SU-DHL-6 (cell line): ENCODE results near the gene RNF182.
A peak's percentile ranks its signal among the peaks of the same experiment; 100 is the strongest.

Experiments used
- H2AFZ ChIP-seq: fragments of 200-600 bp; sonication (generic); 2 replicates; pipeline ENCODE4 v1.6.1; 2014; ENCODE audit warnings: low read depth, mild to moderate bottlenecking, moderate library complexity, mixed read lengths, antibody characterized with exemption, low read length; ENCODE audit not compliant: severe bottlenecking
- H3F3A ChIP-seq: fragments of 200-600 bp; shearing (Covaris generic); 2 replicates; pipeline ENCODE4 v1.6.0; 2016; ENCODE audit warnings: antibody characterized with exemption, mild to moderate bottlenecking; ENCODE audit not compliant: insufficient read depth
- H3K27ac ChIP-seq: fragments of 200-600 bp; sonication (generic); 2 replicates; pipeline ENCODE4 v1.5.1; 2016; ENCODE audit warnings: low read depth, mild to moderate bottlenecking, low read length, moderate library complexity, mixed read lengths
- H3K27me3 ChIP-seq: fragments of 200-600 bp; sonication (generic), shearing (Covaris generic); 2 replicates; pipeline ENCODE4 v1.6.0; 2014; ENCODE audit warnings: mild to moderate bottlenecking, low read length
- H3K36me3 ChIP-seq: fragments of 200-600 bp; sonication (generic); 2 replicates; pipeline ENCODE4 v1.6.1; 2014; ENCODE audit warnings: mild to moderate bottlenecking, low read length, mixed read lengths
- H3K4me2 ChIP-seq: fragments of 300-600, 200-600 bp; shearing (Covaris generic), sonication (generic); 2 replicates; pipeline ENCODE4 v1.6.0; 2014; ENCODE audit warnings: low read length, low read depth, mild to moderate bottlenecking; ENCODE audit not compliant: poor library complexity, severe bottlenecking
- H3K4me3 ChIP-seq: fragments of 200-600 bp; sonication (generic); 2 replicates; pipeline ENCODE4 v1.5.1; 2014; ENCODE audit warnings: antibody characterized with exemption, low read length, mild to moderate bottlenecking, mixed read lengths; ENCODE audit not compliant: insufficient read depth, poor library complexity, severe bottlenecking
- H3K79me2 ChIP-seq: fragments of 200-600 bp; sonication (generic); 2 replicates; pipeline ENCODE4 v1.6.1; 2014; ENCODE audit warnings: mild to moderate bottlenecking, low read length, moderate library complexity; ENCODE audit not compliant: insufficient read depth
- H3K9ac ChIP-seq: fragments of 200-600 bp; sonication (generic); 2 replicates; pipeline ENCODE4 v1.7.0; 2014; ENCODE audit warnings: mild to moderate bottlenecking, low read length
- H3K9me2 ChIP-seq: fragments of 200-600 bp; sonication (generic); replicated peaks from 2 replicates; pipeline ENCODE4 v1.6.1; 2014; ENCODE audit warnings: low read length; ENCODE audit not compliant: insufficient read depth
- H3K9me3 ChIP-seq: fragments of 200-600 bp; sonication (generic); 2 replicates; pipeline ENCODE4 v1.6.1; 2014; ENCODE audit warnings: low read length, mixed read lengths; ENCODE audit not compliant: insufficient read depth
- H4K20me1 ChIP-seq: fragments of 200-600 bp; sonication (generic); 2 replicates; pipeline ENCODE4 v1.6.1; 2014; ENCODE audit warnings: low read depth, mild to moderate bottlenecking, antibody characterized with exemption, low read length, moderate library complexity, mixed read lengths
- EZH2phosphoT487 ChIP-seq: fragments of 200-600 bp; sonication (generic), shearing (Covaris generic); conservative IDR thresholded peaks from 2 replicates; pipeline ENCODE4 v1.6.1; 2018; ENCODE audit warnings: mild to moderate bottlenecking, antibody characterized with exemption, low read length, moderate library complexity, mixed read lengths
- TF ChIP-seq, protein P1 (sequence below): fragments of 200-600 bp; sonication (generic); IDR thresholded peaks from one replicate; pipeline ENCODE4 v1.5.1; 2017; ENCODE audit warnings: antibody characterized with exemption, mild to moderate bottlenecking, low read length, moderate library complexity; ENCODE audit not compliant: insufficient read depth, poor library complexity, severe bottlenecking

The RNF182 gene

DNA sequence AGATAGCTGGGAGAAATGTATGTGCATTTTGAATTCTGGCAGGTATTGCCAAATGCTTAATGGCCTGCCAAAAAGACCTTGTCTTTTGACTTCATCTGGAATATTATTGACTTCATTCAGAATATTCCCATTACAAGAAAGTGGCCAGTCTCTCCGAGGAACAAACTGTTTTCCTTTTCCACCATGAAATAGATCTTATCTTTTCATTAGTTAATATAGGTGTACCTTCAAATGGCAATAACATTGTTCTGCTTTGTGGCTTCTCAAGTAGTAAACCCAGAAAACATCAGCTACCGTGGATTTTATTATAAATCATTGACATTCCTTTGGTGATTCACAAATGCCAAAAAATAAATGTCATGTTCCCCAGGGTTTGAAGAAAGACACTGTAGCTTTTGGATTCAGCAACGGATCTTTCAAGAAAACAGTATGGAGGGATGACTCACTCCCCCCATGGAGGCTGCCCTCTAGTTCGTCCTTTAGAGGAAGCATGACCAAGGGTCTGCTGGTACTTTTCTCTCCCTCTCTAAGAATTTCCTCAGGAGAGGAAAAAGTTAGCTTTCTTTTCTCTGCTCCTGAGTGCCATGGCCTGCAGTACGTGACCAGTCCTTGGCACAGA is 1.1 kb upstream of the RNF182 start:
- H4K20me1 ChIP-seq, result no peaks in the 10 kb centered on the region
- H3K27ac ChIP-seq, result no peak overlapping the region
- H3K27me3 ChIP-seq, result 0 out of 2 replicates have a peak, but pooled peaks cover 11% of the 10 kb centered on the region
- H3K9me3 ChIP-seq, result no peaks in the 10 kb centered on the region
- H2AFZ ChIP-seq, result no peak overlapping the region
- no peak overlapping the region for H3K4me3 ChIP-seq
- H3K9me2 ChIP-seq, result no peaks in the 10 kb centered on the region
- no peaks in the 10 kb centered on the region for H3F3A ChIP-seq
- no peak overlapping the region for H3K4me2 ChIP-seq
- no peaks in the 10 kb centered on the region for H3K36me3 ChIP-seq
- no peak overlapping the region for H3K9ac ChIP-seq
- no peaks in the 10 kb centered on the region for H3K79me2 ChIP-seq
- TF ChIP-seq EZH2phosphoT487, result no peak
- TF ChIP-seq, protein P1, sequence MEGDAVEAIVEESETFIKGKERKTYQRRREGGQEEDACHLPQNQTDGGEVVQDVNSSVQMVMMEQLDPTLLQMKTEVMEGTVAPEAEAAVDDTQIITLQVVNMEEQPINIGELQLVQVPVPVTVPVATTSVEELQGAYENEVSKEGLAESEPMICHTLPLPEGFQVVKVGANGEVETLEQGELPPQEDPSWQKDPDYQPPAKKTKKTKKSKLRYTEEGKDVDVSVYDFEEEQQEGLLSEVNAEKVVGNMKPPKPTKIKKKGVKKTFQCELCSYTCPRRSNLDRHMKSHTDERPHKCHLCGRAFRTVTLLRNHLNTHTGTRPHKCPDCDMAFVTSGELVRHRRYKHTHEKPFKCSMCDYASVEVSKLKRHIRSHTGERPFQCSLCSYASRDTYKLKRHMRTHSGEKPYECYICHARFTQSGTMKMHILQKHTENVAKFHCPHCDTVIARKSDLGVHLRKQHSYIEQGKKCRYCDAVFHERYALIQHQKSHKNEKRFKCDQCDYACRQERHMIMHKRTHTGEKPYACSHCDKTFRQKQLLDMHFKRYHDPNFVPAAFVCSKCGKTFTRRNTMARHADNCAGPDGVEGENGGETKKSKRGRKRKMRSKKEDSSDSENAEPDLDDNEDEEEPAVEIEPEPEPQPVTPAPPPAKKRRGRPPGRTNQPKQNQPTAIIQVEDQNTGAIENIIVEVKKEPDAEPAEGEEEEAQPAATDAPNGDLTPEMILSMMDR, result no peak

DNA sequence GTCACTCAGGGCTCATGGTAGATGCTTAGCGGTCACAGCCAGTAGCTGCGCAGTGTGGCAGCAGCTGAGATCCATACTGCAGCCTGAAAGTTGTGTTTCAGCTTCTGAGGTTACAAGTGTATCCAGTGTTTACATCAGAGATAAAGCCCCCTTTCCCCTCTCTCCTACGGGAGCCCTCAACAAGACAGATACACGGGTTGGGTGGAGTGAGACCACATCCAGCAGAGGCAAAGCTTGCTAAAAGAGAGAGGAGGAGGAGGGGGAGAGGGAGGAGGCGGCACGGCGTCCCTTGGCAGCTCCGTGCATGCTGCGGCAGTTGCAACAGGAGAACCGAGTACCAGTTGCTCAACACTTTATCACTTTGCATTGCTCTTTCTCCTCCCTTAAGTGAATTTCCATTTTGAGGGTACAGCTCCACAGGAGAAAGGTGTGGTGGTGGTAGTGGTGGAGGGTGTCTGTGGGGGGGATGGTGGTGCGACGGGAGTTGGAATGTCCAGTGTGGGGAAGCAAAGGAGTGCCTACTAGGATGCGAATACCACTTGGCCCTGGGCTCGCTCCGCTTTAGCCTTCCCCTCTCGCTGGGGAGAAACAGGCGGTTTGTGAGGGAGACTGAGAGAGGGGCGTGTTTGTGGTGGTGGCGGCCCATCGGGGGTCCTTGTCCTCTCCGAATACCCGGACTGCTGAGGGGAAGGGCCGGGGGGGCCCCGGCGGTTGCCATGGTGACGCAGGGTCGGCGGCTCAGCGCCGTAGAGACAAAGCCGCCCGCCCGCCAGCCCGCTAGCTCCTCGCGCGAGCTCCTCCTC is 405 bp upstream of the RNF182 start:
- Histone ChIP-seq H3K9me3 (no peaks in the 10 kb centered on the region), H3K4me3 (peak overlapping the region; percentile 40), H4K20me1 (no peaks in the 10 kb centered on the region), H3F3A (no peaks in the 10 kb centered on the region), H3K27me3 (0 out of 2 replicates have a peak, but pooled peaks cover 9% of the 10 kb centered on the region), H3K79me2 (no peaks in the 10 kb centered on the region), H3K36me3 (no peaks in the 10 kb centered on the region), H3K27ac (no peak overlapping the region), H3K4me2 (peak overlapping the region; percentile 55), H3K9me2 (no peaks in the 10 kb centered on the region), H3K9ac (peak overlapping the region; percentile 29; the same call in 1 of the 2 replicates), H2AFZ (peak overlapping the region; percentile 8)
- TF ChIP-seq EZH2phosphoT487, result 0 out of 2 replicates have a peak, but pooled peaks have one; percentile 93
- TF ChIP-seq, protein P1, result no peak

DNA sequence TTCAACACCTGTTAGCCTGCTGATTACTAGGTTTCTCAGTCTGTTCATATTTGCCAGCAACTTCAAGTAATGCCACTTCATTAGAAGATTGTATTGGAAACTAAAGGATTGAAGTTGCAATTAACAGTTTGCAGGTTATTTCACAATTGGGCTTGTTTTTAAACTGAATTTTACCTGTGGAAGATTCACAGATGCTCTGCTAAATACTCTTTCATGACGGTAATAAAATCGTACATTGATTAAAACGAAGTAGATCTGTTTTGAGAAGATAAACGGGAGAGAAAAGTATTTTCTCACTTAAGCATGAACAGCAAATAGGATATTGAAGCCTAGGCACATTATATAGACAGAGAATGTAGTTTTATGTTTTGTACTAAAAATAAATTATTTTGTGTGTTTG is 1.6 kb downstream of the RNF182 start:
- no peak for TF ChIP-seq EZH2phosphoT487
- Histone ChIP-seq H3K4me2 (no peak overlapping the region), H3F3A (no peaks in the 10 kb centered on the region), H3K79me2 (no peaks in the 10 kb centered on the region), H3K27ac (no peak overlapping the region), H2AFZ (no peak overlapping the region), H3K36me3 (no peaks in the 10 kb centered on the region), H3K9ac (no peak overlapping the region), H3K9me2 (no peaks in the 10 kb centered on the region), H3K4me3 (no peak overlapping the region), H4K20me1 (no peaks in the 10 kb centered on the region), H3K27me3 (0 out of 2 replicates have a peak, but pooled peaks cover 9% of the 10 kb centered on the region), H3K9me3 (no peaks in the 10 kb centered on the region)

DNA sequence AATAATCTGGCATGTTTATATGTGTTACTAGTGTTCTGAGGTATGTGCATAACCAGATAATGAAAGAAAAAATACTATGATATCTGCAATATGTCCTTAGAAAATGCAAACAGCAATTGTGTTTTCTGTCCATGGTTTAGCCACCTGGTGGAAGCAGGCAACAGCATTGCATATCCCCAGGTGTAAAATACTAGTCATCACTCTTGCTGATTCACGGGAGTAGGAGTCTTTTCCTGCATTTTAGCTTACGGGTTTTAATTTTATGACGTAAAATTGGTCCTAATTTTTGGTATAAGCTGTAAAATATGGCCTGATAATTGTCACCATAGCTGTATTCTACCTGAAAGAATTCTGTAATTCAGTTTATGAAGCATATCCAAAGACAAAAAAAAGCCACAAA is 2.5 kb downstream of the RNF182 start:
- Histone ChIP-seq H3K27ac (no peak overlapping the region), H3K9ac (no peak overlapping the region), H3K9me2 (no peaks in the 10 kb centered on the region), H4K20me1 (no peaks in the 10 kb centered on the region), H3K36me3 (no peaks in the 10 kb centered on the region), H3K27me3 (0 out of 2 replicates have a peak, but pooled peaks cover 9% of the 10 kb centered on the region), H3K4me3 (no peak overlapping the region), H3K79me2 (no peaks in the 10 kb centered on the region), H3F3A (no peaks in the 10 kb centered on the region), H3K4me2 (no peak overlapping the region), H3K9me3 (no peaks in the 10 kb centered on the region), H2AFZ (no peak overlapping the region)
- TF ChIP-seq, protein P1, result no peak
- TF ChIP-seq EZH2phosphoT487, result no peak
